HT1080 (cell line): ENCODE results near the gene ZNF599. TPM values are rescaled to one million over a fixed set of nuclear protein-coding genes. Genes with fewer than 3 reads are reported as not detected.

Experiments
- DNase-seq: peaks from one replicate; pipeline ENCODE4 v3.0.0-alpha.2; 2015; ENCODE audit warnings: low read depth
- total RNA-seq: library from RNA; depleted of rRNA; stranded (reverse); fragments of >200 nt; shearing (Covaris generic); gene quantifications from 2 replicates; pipeline ENCODE4 v1.2.3, GENCODE V29; 2014; rRNA removed

Gene ZNF599
- total RNA-seq, 1 experiment from 2014 or later, result 7.0 TPM

- DNase-seq, result no peak
Observed at GRCh38 chr19:34744896-34745690, 27.9 kb downstream of the ZNF599 start.

GRCh38 chr19:34734537-34735103 lies 38.4 kb downstream of the ZNF599 start:
- DNase-seq, result no peak

DNA sequence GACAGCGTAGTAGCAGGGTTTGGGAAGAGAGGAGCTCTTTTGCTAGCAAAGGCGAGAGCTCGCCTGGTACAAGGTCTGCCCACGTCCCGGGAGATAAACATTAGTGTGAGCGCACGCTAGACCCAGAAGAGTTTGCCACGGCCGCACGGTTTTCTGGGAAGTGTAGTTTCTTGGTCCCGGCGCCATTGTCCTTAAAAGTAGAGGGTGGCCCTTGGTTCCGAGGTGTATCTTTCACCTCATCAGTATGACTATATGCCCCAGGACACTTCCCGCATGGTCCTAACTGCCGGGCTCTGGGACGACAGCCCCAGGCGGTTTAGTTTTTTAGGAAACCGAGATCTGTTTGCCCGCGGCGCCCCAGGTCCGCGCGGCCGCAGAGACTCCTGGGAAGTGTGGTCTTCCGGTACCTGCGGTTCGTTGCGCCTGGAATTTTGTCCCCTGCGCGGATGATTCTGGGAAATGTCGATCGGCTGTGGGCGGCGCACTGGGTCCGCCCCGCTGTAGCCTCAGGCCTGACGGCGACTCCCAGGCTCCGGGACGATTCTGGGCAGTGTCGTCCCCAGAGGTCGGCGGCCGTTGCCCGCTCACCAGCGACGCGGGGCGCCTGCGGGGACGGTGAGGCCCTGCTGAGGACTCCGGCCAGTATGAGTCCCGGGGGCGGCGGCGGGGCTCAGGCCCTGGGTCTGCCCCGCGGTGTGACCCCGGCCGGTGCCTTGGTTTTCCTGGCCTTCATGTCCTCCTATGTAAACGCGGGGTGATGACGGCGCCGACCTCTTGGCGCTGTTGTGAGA lies 39.1 kb downstream of the ZNF599 start, which contains the start of gene ZNF181:
ZNF181 (plus strand) TSS at position 498 of the 791 bp plus-strand sequence. CDS start 795 bp downstream, outside the sequence.
- DNase-seq, result peak; percentile 87

GRCh38 chr19:34733266-34733745 lies 39.7 kb downstream of the ZNF599 start:
- no peak for DNase-seq

GRCh38 chr19:34732612-34733211 lies 40.3 kb downstream of the ZNF599 start:
- DNase-seq, result no peak

GRCh38 chr19:34731964-34732363 lies 41.1 kb downstream of the ZNF599 start:
- DNase-seq, result no peak

GRCh38 chr19:34731019-34731829 lies 41.8 kb downstream of the ZNF599 start:
- DNase-seq, result no peak

DNA sequence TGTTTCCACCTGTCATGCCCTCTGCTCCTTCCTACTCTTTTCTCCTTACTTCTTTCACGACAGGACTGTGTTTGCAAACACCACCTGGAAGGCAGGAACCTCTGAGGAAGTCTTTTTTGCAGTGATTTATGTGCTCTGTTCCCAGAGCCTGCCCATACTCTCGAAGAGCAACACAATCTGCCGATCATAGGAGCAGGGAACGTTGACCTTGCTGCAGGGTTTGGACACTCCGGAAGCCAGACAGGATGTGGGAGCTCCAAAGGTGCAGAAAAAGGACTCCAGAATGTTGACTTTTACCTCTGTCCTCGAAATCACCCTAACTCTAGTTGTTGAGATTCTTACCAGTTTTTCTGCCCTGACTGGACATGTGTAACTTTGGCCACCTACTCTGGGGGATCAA lies 47.6 kb downstream of the ZNF599 start:
- DNase-seq, result no peak

- DNase-seq, result no peak
Observed at GRCh38 chr19:34722353-34722752, 50.7 kb downstream of the ZNF599 start.

GRCh38 chr19:34715357-34715756 lies 57.7 kb downstream of the ZNF599 start:
- DNase-seq, result no peak

DNA sequence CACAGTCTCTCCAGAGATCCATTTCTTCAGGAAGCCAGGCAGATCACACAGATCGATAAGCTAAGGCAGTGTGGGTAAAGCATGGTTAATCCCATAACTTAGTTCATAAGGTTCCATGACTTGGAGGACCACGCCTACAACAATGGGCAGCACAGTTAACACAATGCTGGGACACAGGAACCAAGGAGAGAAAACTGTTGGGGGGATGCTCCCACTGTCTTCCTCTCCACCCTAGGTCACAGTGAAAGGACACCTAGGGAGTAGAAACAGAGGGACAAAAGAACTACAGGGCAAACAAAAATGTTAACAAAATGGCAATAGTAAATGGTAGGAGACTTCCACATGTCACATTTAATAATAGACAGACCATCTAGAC lies 59.8 kb downstream of the ZNF599 start:
- DNase-seq, result no peak

DNA sequence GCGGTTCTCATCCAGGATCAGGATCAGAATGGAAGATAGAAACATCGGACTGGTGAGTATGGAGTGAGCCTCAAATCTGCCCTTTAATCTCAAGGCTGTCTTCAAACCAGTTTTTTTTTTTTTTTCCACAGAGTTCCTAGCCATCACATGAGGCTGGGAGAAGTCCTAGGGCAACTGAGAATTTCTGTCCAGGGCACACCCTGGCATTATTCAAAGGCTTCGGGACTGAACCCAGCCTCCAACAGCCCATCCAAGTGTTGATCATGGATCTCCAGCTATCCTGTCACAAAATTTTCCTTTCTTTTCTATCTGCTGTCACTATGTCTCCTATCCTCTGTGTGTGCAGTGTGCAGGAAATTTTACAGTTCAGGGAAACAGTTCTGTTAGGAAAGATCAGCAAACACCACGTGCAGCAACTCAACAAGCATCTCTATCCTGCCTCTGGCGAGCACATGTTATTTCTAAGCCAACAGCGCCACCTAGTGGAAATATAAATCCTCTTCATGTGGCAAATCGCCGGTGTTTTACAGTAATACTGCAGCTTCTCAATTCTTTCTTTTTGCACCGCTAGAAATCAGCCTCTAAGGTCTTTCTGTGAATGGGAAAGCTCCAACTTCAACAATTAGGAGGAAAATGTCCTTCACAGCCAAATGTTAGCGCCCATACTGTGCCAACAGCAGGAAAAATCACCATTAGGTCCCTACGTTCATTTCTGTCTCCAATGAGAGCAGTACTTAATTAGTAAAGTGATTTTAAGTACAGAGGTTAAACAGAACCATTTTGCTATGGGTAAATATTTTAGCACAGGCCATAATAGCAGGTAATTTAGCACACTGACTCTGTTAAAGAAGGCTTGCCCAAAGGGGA lies 60.4 kb downstream of the ZNF599 start:
- DNase-seq, result peak; percentile 53

- no peak for DNase-seq
Observed at GRCh38 chr19:34711890-34712289, 61.1 kb downstream of the ZNF599 start.

Other genes with a start within 250 kb of the ZNF599 start
- gene SCGB2B2, start 96.1 kb downstream of the ZNF599 start, total RNA-seq, result not detected in 2 replicates
- 11.8 and 12.3 TPM in 2 replicates for gene ZNF302, start 95.5 kb downstream of the ZNF599 start, total RNA-seq
- 6.6 and 8.9 TPM in 2 replicates for gene ZNF181, start 39.0 kb downstream of the ZNF599 start, total RNA-seq
- gene ZNF30, start 153.7 kb upstream of the ZNF599 start, total RNA-seq, result 3.1 and 3.2 TPM in 2 replicates
- gene ZNF792, start 191.0 kb upstream of the ZNF599 start, total RNA-seq, result 1.2 and 1.8 TPM in 2 replicates
- 35.1 and 63.9 TPM in 2 replicates for gene GRAMD1A, start 227.1 kb upstream of the ZNF599 start, total RNA-seq